Dermis blood vessel endothelial cell (primary cell): Measurements from ENCODE around the gene MTMR12. TPM values are rescaled to one million over a fixed set of nuclear protein-coding genes. Genes with fewer than 3 reads are reported as not detected.
"Not testable (repeated sequence)": the region's sequence is repeated elsewhere in the genome, so short reads cannot be mapped to it uniquely, and the experiment has no call there.

Experiments
- DNase-seq: peaks from one replicate; pipeline ENCODE4 v3.0.0; 2010
- total RNA-seq: library from RNA; depleted of rRNA; stranded (reverse); fragments of >200 nt; gene quantifications from 2 replicates; pipeline ENCODE4 v1.2.3, GENCODE V29; 2014

The MTMR12 gene
- total RNA-seq, 1 donor from 2014 or later: 45.6 TPM

DNA sequence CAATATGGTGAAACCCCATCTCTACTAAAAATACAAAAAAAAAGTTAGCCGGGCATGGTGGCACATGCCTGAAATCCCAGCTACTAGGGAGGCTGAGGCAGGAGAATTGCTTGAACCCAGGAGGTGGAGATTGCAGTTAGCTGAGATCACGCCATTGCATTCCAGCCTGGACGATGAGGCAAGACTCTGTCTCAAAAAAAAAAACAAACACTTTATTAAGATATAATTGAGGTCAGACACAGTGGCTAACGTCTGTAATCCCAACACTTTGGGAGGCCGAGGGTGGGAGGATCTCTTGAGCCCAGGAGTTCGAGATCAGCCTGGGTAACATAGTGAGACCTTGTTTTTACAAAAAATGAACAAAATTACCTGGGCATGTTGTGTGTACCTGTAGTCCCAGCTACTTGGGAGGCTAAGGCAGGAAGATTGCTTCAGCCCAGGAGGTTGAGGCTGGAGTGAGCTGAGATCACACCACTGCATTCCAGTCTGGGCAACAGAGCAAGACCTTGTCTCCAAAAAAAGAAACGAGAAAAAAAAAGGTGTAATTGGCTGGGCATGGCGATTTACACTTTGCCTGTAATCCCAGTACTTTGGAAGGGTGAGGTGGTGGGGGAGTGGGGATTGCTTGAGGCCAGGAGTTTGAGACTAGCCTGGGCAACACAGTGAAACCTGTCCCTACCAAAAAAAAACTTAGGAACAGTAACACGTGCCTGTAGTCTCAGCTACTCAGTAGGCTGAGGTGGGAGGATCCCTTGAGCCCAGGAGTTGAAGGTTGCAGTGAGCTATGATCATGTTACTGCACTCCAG, 16.6 kb downstream of the MTMR12 start:
- DNase-seq: not testable (repeated sequence)

DNA sequence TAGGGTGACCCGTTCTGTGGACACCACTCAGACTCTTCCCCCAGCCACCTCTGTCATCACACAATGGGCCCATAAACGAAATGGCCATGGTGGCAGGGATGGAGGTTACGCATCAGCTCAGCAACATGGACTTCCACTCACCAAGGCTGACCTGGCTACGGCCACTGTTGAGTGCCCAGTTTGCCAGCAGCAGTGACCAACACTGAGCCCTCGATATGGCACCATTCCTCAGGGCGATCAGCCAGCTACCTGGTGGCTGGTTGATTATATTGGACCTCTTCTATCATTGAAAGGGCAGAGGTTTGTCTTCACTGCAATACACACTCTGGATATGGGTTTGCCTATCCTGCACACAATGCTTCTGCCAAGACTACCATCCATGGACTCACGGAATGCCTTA, 21.1 kb downstream of the MTMR12 start:
- no peak for DNase-seq

DNA sequence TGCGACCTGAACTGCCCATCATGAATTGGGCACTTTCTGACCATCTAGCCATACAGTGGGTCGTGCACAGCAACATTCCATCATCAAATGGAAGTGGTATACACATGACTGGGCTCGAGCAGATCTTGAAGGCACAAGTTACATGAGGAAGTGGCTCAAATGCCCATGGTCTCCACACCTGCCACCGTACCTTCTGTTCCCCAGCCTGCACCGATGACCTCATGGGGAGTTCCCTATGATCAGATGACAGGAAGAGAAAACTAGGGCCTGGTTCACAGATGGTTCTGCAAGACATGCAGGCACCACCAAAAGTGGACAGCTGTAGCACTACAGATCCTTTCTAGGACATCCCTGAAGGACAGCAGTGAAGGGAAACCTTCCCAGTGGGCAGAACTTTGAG, 21.8 kb downstream of the MTMR12 start:
- no peak for DNase-seq

DNA sequence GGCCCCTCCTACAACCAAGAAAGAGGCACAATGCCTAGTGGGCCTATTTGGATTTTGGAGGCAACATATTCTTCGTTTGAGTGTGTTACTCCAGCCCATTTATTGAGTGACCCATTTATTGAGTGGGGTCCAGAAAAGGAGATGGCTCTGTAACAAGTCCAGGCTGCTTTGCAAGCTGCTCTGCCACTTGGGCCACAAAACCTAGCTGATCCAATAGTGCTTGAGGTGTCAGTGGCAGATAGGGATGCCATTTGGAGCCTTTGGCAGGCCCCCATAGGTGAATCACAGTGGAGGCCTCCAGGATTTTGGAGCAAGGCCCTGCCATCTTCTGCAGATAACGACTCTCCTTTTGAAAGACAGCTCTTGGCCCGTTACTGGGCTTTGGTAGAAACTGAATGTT, 22.2 kb downstream of the MTMR12 start:
- DNase-seq: not testable (repeated sequence)

DNA sequence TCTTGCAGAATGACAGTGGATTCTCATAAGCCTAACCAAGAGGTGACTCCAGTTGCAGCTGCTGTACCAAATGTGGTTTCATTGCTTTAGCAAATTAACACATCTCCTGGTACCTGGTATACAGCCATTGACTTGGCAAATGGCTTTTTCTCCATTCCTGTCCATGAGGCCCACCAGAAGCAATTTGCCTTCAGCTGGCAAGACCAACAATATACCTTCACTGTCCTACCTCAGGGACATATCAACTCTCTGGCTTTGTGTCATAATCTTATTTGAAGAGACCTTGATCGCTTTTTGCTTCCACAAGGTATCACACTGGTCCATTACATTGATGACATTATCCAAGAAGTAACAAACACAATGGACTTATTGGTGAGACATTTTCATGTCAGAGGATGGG, 22.8 kb downstream of the MTMR12 start:
- DNase-seq: not testable (repeated sequence)

DNA sequence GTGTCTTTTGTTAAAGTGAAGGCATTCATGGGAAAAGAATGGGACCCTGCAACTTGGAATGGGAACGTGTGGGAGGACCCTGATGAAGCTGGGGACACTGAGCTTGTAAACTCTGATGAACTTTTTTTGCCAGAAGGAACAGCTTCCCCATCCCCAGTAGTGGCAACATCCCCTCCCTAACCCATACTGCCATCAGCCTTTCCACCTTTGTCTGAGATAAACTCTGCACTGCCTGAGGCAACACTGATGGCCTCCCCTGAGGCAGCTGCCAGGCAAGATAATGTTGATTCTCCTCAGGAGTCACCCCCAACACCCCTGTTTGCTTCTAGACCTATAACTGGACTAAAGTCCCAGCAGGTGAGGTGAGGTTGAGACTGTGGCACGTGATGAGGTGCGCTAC, 24.6 kb downstream of the MTMR12 start:
- not testable (repeated sequence) for DNase-seq

DNA sequence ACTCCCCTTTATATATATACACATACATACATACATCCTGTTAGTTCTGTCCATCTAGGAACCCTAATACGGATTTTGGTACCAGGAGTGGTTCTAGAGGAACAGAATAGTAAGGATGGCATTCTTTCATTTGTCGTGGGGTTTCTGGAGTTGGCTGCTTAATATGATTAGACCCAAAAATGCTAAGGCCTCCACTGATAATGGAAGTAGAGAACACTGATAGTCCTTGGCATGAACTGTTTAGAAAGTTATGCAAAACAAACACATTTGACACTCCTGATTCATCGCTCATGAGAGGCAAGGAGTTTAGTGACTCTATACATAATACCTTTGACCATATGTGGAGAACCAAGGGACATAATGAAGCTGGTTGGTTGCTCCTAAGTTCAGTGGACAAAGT, 25.2 kb downstream of the MTMR12 start:
- DNase-seq: not testable (repeated sequence)

DNA sequence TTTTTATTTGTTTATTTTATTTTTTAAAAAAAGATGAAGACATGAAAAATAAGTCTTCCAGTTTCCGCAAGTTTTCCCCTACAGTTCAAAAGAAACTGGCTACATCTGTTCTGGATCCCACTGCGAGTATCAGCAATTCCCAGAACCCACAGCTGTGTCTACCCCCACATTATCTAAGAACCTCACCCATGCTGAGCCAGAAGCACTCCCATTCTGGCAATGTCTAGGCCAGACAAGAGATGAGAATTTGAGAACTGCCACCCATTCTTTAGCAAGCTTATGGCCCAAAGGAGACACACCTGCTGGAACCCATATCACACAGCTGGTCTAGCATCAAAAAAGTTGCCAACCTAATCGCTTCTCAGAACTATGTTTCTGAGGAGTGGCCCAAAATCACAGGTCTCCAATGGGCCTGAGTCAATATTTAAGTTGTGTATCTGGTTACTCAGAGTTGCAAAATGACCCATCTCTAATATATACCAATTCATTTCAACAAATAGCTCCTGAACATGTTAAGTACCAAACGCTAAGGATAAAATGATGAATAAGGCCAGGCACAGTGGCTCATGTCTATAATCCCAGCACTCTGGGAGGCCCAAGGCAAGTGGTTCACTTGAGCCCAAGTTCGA, 27.1 kb downstream of the MTMR12 start:
- no peak for DNase-seq

DNA sequence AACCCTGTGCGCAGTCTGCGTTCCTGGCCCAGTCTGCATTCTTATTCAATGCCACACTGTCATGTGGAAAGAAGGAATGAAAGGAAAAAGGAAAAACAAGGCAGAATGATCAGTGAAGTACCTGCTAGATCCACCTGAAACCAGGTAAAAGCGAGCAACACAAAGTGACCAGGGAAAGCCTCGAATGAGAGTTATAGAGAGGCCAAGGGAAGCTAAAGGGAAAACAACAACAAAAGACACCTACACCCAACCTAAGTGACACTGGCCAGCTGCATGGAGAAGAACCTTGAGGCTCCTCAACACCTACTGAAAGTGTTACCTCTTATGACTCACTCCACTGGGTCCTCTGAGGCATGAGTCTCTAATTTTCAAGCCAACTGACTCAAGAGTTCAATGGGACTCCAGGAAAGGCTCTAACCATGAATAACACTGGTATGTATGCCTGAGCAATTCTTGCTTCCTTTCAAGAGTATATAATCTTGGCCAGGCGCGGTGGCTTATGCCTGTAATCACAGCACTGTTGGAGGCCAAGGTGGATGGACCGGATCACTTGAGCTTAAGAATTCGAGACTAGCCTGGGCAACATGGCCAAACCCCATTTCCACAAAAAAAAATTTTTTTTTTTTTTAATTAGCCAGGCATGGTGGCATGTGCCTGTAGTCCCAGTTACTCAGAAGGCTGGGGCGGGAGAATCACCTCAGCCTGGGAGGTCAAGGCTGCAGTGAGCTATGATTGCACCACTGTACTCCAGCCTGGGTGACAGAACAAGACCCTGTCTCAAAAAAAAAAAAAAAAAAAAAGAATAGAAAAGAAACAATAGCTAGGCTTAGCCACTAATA, 29.0 kb downstream of the MTMR12 start:
- peak; percentile 87 for DNase-seq

DNA sequence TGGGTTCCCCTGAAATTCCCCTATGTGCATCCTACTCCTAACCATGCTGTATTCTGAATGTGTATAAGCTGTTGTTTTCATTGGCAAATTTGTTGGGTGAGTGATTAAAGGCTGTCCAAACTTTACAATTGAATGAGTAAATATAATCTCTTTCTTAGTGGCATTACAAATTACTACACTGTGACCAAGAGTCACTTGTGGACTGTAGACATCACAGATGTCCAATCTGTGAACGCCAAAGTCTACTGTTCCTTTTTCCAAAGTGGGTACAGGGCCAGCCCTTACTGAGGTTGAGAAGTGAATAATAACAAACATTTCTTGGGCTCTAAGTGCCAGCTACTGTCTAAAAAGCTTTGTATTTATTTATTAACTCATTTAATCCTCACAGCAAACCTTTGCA, 29.7 kb downstream of the MTMR12 start:
- DNase-seq: no peak

DNA sequence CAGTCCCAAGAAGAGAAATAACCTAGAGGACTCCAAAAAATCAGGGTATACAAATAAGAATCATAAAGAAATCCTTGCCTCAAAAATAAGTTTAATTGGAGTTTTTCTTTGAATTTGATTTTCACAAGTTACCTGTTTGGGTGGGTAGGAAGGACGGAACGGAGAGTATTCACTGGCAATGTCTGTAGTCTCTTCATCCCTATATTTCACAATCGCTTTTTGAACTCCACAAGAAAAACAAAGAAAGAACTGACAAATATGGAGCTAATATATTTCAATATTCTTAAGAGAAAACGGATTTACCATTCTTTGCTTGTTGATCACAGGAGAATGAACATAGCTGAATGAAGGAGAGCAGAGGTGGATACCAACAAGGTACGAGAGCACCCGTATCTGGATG, 30.1 kb downstream of the MTMR12 start:
- no peak for DNase-seq

DNA sequence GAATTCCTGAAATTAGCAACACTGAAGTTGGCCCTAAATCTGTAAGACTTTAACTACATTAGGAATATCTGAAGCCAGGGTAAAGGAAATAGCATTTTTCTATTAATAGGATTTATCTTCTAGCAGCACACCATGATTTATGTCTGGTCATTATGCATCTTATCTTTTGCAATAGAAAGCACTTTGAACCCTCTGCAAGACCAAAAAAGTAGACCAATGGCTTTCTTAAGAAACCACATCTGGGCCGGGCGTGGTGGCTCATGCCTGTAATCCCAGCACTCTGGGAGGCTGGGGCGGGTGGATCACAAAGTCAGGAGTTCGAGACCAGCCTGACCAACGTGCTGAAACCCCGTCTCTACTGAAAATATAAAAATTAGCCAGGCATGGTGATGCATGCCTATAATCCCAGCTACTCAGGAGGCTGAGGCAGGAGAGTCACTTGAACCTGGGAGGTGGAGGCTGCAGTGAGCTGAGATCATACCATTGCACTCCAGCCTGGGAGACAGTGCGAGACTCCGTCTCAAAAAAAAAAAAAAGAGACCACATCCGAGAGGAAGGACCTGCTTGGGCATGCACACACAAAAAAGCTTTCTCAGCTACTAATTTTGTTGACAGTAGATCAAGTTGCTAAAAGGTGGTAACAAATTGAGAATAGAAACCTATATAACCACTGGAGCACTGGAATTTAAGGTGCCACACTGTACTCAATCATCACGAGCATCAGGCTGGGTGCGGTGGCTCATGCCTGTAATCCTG, 31.2 kb downstream of the MTMR12 start:
- DNase-seq: not testable (repeated sequence)

DNA sequence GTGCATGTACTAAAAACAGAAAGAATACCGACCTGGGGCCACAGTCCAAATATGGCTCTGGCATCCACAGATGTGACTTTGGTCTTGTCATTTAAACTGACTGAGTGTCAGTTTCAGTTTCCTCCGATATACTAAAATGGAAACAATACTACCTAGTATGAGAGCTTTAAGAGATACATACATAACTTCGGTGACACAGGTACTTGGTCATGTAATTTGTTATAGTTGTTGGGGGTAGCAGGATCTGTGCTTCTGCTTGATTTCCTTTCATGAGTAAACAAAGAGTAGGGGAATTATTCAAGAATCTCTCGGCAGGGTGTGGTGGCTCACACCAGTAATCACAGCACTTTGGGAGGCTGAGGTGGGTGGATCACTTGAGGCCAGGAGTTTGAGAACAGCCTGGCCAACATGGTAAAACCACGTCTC, 32.1 kb downstream of the MTMR12 start:
- no peak for DNase-seq

DNA sequence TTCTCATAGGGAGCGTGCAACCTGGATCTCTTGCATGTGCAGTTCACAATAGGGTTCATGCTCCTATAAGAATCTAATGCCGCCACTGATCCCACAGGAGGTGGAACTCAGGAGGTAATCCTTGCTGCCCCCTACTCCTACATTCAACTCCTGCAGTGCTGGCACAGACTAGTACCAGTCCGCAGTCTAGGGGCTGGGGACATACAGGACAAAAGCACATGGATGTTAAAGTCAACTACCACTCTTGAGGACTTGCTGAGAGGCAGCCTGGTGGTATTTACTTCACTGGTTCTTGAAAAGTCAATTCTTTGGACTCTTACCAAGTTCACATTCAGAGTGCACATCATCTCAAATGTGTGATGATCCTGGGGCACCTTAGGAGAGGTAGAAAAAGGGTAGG, 33.0 kb downstream of the MTMR12 start:
- no peak for DNase-seq

DNA sequence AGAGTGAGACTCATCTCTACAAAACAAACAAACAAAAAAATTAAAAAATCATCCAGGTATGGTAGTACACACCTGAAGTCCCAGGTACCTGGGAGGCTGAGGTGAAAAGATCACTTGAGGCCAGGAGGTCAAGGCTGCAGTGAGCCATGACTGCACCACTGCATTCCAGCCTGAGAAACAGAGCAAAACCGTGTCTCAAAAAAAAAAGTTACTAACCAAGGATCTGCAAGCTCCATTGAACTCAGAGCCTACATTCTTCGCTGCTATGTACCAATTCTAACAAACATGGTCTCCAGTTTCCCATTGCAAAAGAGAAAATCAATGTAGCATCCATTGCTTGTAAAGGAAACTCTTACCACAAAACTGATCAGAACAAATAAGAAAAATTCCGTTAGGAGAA, 33.5 kb downstream of the MTMR12 start:
- no peak for DNase-seq

DNA sequence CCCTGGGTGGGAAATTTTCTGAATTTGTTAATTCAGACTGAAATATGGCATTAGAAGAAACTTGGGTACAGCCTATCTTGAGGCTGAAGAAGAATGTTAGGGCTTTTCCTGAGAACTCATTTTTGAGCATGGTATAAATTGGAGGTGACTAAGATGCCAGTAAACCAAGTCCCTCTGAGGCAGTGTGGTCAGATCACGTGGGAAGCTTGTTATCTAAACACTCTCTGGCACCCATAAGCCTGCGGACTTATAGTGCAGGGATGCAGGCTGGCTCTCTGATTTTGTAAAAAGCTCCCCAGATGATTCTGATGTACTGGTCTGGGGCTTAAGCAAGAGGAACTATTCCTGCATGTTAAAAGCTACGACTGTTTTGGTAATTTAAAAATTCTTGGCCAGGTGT, 34.3 kb downstream of the MTMR12 start:
- DNase-seq: no peak

DNA sequence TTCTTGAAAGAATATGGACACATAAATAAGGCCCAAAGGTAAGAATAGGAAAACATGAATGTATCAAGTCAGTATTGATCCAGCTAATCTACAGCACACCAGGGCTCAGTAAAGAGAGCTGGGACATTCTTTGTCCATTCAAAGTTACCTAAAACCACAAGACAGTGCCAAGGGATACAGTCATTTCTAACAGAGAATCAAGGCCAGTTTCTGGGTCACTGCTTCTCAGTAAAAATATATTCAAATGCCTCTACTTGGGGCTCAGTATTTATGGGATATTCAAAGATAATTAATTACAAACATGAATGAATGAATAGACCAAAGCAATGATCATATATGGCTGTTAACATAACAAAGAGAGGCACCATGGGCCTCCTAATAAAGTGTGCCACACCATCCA, 34.9 kb downstream of the MTMR12 start:
- no peak for DNase-seq

DNA sequence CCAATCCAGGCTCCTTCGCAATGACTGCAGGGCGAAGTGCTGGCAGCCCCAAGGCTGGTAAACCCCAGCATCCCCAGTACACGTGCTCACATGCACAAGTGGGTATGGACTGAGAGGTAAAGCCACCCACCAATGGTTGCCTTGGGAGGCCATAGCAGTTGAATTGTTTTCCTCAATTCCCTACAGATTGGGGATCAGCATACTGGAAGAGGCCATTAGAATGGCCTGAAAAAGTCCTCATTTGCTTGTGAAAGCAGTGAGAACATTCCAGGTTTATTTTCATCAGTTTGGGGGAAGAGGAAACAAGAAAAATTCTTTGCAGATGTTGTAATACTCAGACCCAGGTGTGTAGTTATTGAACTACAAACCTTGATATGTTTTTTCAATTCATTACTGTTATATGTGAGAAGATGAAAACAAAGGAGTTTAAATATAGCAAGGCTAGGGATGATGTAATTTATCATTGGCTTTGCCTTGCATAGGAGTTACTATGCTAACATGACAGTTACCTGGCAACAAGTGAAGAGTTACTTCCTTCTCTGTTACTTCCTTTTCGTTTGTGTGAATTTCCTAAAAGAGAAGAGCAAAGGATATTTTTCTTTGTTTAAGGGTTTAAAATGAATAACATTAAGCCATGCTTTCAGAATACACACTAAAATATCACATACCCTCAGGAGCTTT, 36.4 kb downstream of the MTMR12 start:
- DNase-seq: peak; percentile 95

DNA sequence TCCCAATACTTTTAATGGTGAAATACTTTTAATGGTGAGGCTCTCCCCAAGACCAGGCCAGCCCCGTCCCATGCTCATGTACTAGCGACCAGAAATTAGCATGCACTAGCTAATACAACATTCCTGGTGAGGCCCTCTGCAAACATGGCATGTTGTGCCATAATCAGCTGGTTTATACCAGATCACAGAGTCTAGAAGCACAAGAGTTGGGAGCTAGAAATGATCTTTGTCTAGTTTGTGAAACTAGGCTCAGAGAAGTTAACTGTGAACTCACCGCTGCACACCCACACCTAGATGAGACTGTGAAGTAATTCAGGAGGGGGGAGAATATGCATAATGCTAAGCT, 37.4 kb downstream of the MTMR12 start:
- no peak for DNase-seq

DNA sequence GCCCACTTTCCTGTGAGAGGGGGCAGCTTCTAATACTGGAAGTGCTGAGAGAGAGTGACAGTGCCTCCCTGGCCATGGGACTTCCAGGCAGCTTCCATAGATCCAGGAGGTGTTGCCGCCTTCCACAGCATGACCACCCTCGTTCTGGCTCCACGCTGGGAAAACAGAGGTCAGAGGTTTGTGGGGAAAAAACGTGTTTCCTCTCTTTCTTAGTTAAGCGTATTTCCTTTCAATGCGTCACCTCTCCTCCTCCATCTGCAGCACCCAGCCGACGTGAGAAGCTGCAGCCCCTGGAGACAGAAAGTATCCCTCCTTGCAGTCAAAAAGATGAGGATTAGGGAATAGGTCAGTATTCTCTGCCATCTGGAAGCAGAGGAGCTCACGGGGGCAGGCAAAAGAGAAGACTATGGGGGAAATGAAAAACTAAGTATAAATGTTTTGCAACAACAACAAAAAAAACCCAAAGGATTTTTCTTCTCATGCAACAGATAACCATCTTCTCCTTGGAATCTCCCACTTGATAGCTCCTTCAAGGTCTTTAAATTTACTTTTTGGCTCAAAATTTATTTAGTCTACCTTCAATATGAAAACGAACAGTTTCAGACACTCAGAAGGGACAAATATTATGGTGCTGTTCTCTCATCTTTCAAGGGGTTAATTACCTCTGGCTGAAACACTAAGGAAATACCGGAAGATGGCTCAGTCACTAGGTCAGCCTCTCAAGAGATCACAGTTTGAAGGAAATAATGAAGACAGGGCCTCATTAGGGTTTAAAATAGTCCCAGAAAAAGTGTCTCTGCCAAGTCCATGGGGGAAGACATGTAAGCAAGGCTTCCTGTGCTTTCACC, 38.0 kb downstream of the MTMR12 start:
- peak; percentile 97 for DNase-seq

DNA sequence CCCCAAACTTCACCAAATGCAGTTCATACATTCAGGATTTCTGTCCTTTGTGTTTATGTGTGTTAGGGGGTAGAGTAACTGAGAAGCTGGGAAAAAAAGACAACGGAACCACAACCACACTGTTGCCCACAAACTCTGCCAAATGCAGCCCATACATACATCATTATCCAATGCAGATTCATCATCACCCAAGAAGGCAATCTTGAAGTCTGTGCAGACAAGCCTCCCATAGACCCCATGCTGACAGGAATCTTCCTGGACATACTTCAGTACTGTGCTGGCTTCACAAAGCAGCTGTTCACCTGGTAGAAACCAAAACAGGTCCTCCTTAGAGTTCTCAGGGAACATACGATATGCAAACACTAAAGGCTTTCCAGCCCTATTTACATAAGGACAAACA, 38.9 kb downstream of the MTMR12 start:
- no peak for DNase-seq
